ENCODE data around the gene ACLY. TPM values are rescaled to one million over a fixed set of nuclear protein-coding genes. Genes with fewer than 3 reads are reported as not detected.
A peak's percentile ranks its signal among the peaks of the same experiment; 100 is the strongest.

The ACLY gene
- total and polyA plus RNA-seq, 2 of the 13 experiments (the other 11 are each of a cell fraction or from before 2014, with no cell fraction given): 111 to 218 TPM

- TF ChIP-seq PRDM15 (CRISPR knock-in tag; IDR thresholded peaks at IDR 0.05): no peak
- no peak for TF ChIP-seq MTERF4 (CRISPR knock-in tag; IDR thresholded peaks at IDR 0.05)
- TF ChIP-seq ZBTB1 (CRISPR knock-in tag; IDR thresholded peaks at IDR 0.05; ENCODE audit: borderline replicate concordance): no peak
- no peak for TF ChIP-seq SRSF9 (IDR thresholded peaks at IDR 0.05; ENCODE audit: borderline replicate concordance, insufficient read depth, low read depth, low read length, poor library complexity, severe bottlenecking)
- TF ChIP-seq ZNF367 (CRISPR knock-in tag; IDR thresholded peaks at IDR 0.05; ENCODE audit: borderline replicate concordance): no peak
Observed at GRCh38 chr17:41822216-41823140, 96.3 kb downstream of the ACLY start (continued).

- no peak for DNase-seq (ENCODE audit: low spot score)
- Histone ChIP-seq H3K36me3 (replicated peaks in 1 of 2; ENCODE audit: control insufficient read depth in 1 of 2, insufficient read depth in 2 of 2, low read length in 2 of 2) (peaks cover 25 to 56% of the 10 kb centered on the region in 2 experiments), H3K9me3 (ENCODE audit: low read length) (no peaks in the 10 kb centered on the region), H4K20me1 (ENCODE audit: insufficient read depth, low read length) (peaks cover 9% of the 10 kb centered on the region; the same call in 1 of the 2 replicates), H3K4me1 (ENCODE audit: insufficient read depth, low read length) (peaks cover 42% of the 10 kb centered on the region), H3K4me2 (ENCODE audit: low read depth, low read length) (no peak overlapping the region), H3K27ac (ENCODE audit: extremely low read length, insufficient read depth, low read length) (no peak overlapping the region), H3K79me2 (ENCODE audit: insufficient read depth, low read length) (peaks cover 7% of the 10 kb centered on the region), H3K4me3 (replicated peaks in 1 of 3; ENCODE audit: insufficient read depth in 1 of 3, low read depth in 2 of 3, low read length in 3 of 3) (no peak overlapping the region), H3K27me3 (ENCODE audit: control insufficient read depth in 1 of 2, insufficient read depth in 2 of 2, low read length in 2 of 2) (no peaks in the 10 kb centered on the region), H3K9ac (ENCODE audit: insufficient read depth, low read depth, low read length) (no peak overlapping the region), H2AFZ (ENCODE audit: low read length) (no peak overlapping the region)
- ChIA-PET POLR2A (interaction anchor here (1.6 to 1.8 kb wide), 3 partner anchors 9 to 138 kb away, joined by 7 to 10 read pairs (median 7); partner anchors contain the start of genes FKBP10 and P3H4), CTCF (ENCODE audit: low intra/inter-chr PET ratio, low total read pairs) (no interaction called here)
- intact Hi-C loops (cut with micrococcal nuclease; ENCODE audit: unreplicated experiment) (no loop called here), in situ Hi-C loops (cut with HindIII; ENCODE audit: extremely low pct_ligation_motif_present, low pct_unique_long_range_greater_than_20kb) (no loop called here)
- 91% methylated on average over 14 of the region's 14 CpGs for WGBS (ENCODE audit: low lambda C conversion rate)
- ATAC-seq: peak; percentile 2; the same call in 2 of the 3 replicates
- TF ChIP-seq POLR2AphosphoS2 (IDR thresholded peaks at IDR 0.05; ENCODE audit: low read depth, low read length) (peak; percentile 25; the same call in 1 of the 2 replicates), ZFP91 (CRISPR knock-in tag; IDR thresholded peaks at IDR 0.05; ENCODE audit: borderline replicate concordance) (0 out of 2 replicates have a peak, but pooled peaks have one; percentile 3), AGO1 (IDR thresholded peaks at IDR 0.05; ENCODE audit: low read depth, low read length, poor library complexity, severe bottlenecking) (peak; percentile 24), ZNF512 (CRISPR knock-in tag; IDR thresholded peaks at IDR 0.05) (no peak)
- BruUV-seq (replicated peaks): no TSS peak
- no peak for FAIRE-seq
Observed at GRCh38 chr17:41821776-41822175, 97.0 kb downstream of the ACLY start.

Data from HepG2 (cell line).